Liver (tissue), 9 donors: ENCODE data around the gene MXD3. TPM values are rescaled to one million over a fixed set of nuclear protein-coding genes. Genes with fewer than 3 reads are reported as not detected.

Experiments used
- DNase-seq: peaks from one replicate; pipeline ENCODE4 v3.0.0-alpha.2; 2017; ENCODE audit warnings: low spot score
- H3K27ac ChIP-seq, 2 donors: one replicate each; pipeline ENCODE4 v1.7.0; 2013; ENCODE audit warnings: inconsistent platforms in 2 of 2, low read length in 2 of 2, control low read depth in 1 of 2, low read depth in 1 of 2, mild to moderate bottlenecking in 1 of 2
- H3K27me3 ChIP-seq, 4 donors: one replicate each; pipeline versions ENCODE4 v1.6.1 to v1.7.0; 2013; ENCODE audit warnings: low read length in 3 of 4, inconsistent platforms in 1 of 4, mild to moderate bottlenecking in 1 of 4, moderate library complexity in 1 of 4; ENCODE audit not compliant: control insufficient read depth in 4 of 4, insufficient read depth in 4 of 4
- H3K36me3 ChIP-seq, 4 donors: one replicate each; pipeline versions ENCODE4 v1.6.1 to v1.7.0; 2013; ENCODE audit warnings: low read length in 3 of 4, mild to moderate bottlenecking in 3 of 4, low read depth in 1 of 4, moderate library complexity in 1 of 4; ENCODE audit not compliant: control insufficient read depth in 4 of 4, insufficient read depth in 3 of 4
- H3K4me1 ChIP-seq, 4 donors: one replicate each; pipeline versions ENCODE4 v1.6.1 to v1.7.0; 2013; ENCODE audit warnings: low read length in 3 of 4, mild to moderate bottlenecking in 3 of 4, moderate library complexity in 1 of 4; ENCODE audit not compliant: control insufficient read depth in 4 of 4, insufficient read depth in 4 of 4
- H3K4me3 ChIP-seq, 3 donors: one replicate each; pipeline versions ENCODE4 v1.6.1 to v1.7.0; 2013; ENCODE audit warnings: low read length in 3 of 3, control low read depth in 1 of 3, low read depth in 1 of 3, mild to moderate bottlenecking in 1 of 3
- H3K9ac ChIP-seq, 2 donors: one replicate each; pipeline ENCODE4 v1.7.0; 2013; ENCODE audit warnings: low read length in 2 of 2, mild to moderate bottlenecking in 2 of 2, moderate library complexity in 2 of 2, control low read depth in 1 of 2, low read depth in 1 of 2
- H3K9me3 ChIP-seq, 4 donors: one replicate each; pipeline versions ENCODE4 v1.6.1 to v1.7.0; 2013; ENCODE audit warnings: low read length in 3 of 4; ENCODE audit not compliant: control insufficient read depth in 4 of 4
- FOXA1 ChIP-seq: IDR thresholded peaks from 2 replicates; pipeline ENCODE4 v1.6.1; 2016; ENCODE audit warnings: antibody characterized with exemption
- FOXA2 ChIP-seq: IDR thresholded peaks from 2 replicates; pipeline ENCODE4 v1.6.1; 2016; ENCODE audit warnings: antibody characterized with exemption
- GABPA ChIP-seq, 2 donors: IDR thresholded peaks in 1 of 2; conservative IDR thresholded peaks in 1 of 2; 2 replicates each; pipeline ENCODE4 v1.6.1; 2016; ENCODE audit warnings: antibody characterized with exemption in 2 of 2, mild to moderate bottlenecking in 1 of 2, moderate library complexity in 1 of 2
- HNF4A ChIP-seq, 2 donors: conservative IDR thresholded peaks; 2 replicates each; pipeline ENCODE4 v1.6.1; 2016; ENCODE audit warnings: antibody characterized with exemption in 2 of 2, mild to moderate bottlenecking in 2 of 2
- HNF4G ChIP-seq: IDR thresholded peaks from 2 replicates; pipeline ENCODE4 v1.6.1; 2016; ENCODE audit warnings: antibody characterized with exemption
- JUND ChIP-seq, 2 donors: IDR thresholded peaks; 2 replicates each; pipeline ENCODE4 v1.6.1; 2016; ENCODE audit warnings: antibody characterized with exemption in 2 of 2
- RAD21 ChIP-seq, 2 donors: IDR thresholded peaks; 2 replicates each; pipeline ENCODE4 v1.6.1; 2016; ENCODE audit warnings: antibody characterized with exemption in 2 of 2, mild to moderate bottlenecking in 2 of 2
- TAF1 ChIP-seq: conservative IDR thresholded peaks from 2 replicates; pipeline ENCODE4 v1.6.1; 2016; ENCODE audit warnings: antibody characterized with exemption, mild to moderate bottlenecking
- YY1 ChIP-seq: IDR thresholded peaks from 2 replicates; pipeline ENCODE4 v1.6.1; 2016; ENCODE audit warnings: antibody characterized with exemption, mild to moderate bottlenecking
- WGBS: extraction: QIAGEN DNeasy Blood & Tissue Kit; methylation state at CpG from one replicate; pipeline ENCODE4 v1.1.7; 2013; 5-methylcytosine and 5-hydroxymethylcytosine counted together
- polyA plus RNA-seq, 2 donors: library from polyadenylated mRNA; stranded (reverse) in 1 of 2; unstranded in 1 of 2; fragments of 200-250 nt in 1 of 2; fragments of >200 nt in 1 of 2; fragmentation: Nextera tagmentation in 1 of 2; extraction: Ambion mirVana in 1 of 2; gene quantifications; one replicate each; pipeline versions ENCODE4 v1.2.1 to v1.2.3, GENCODE V29; 2013 to 2015
- total RNA-seq, 2 donors: library from RNA; depleted of rRNA; stranded (reverse); fragments of >200 nt; gene quantifications; one replicate each; pipeline ENCODE4 v1.2.3, GENCODE V29; 2014
- TF ChIP-seq, protein P1 (sequence below): IDR thresholded peaks from 2 replicates; pipeline ENCODE4 v1.6.1; 2016; ENCODE audit warnings: antibody characterized with exemption
- TF ChIP-seq, protein P2 (sequence below): fragments of 150-350 bp; IDR thresholded peaks from 2 replicates; pipeline ENCODE4 v1.5.1; 2017; ENCODE audit warnings: improper control_type of control experiment, low read depth, low read length; ENCODE audit not compliant: missing input control
- TF ChIP-seq, protein P3 (sequence below): IDR thresholded peaks from 2 replicates; pipeline ENCODE4 v1.6.1; 2016; ENCODE audit warnings: antibody characterized with exemption, mild to moderate bottlenecking
- donor health status: healthy.
- donor health status: healthy.
- donor health status: healthy.
- donor health status: healthy.
- donor health status: healthy.

MXD3 gene
- total and polyA plus RNA-seq, 4 donors, result 1.9 to 36.8 (median 7.0) TPM

DNA sequence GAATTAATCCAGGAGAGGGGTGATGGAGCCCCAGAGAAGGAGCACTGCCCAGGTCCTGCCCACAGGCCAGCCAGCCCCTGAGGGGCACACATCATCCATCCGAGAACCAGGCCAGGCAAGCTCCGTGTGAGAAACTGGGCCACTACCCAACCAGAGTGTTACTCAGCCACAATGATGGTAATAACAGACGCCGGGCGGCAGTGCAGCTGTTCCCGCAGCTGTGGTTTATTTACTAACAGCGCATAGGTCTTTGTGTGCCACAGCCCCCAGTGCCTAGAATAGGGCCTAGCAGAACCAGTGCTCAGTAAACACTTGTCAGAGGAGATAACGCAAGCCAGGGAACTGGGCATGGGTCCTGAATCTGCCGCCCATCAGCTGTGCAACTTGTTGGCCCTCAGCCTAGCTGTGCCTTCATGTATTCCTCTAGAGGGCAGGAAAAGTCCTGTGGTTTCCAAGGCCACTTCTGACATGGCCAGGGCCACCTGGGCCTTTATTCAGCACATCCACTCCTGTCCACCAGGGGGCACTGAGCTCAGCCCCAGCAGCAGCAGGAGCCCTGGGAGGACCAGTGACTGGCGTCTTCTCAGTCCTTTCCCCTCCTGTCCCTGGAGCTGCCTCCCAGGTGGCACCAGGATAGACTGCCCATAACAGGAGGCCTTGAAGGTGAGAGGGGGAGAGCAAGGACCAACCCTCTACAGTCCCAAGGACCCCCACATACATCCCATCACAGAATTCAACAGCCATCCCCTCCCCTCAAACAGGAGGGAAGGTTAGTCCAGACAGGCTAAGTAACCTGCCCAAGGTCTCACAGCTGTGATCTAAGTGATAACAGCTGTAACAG is 2.1 kb downstream of the MXD3 start:
- Histone ChIP-seq H3K27ac (no peak overlapping the region), H3K9me3 (no peaks in the 10 kb centered on the region), H3K27me3 (no peaks in the 10 kb centered on the region), H3K36me3 (peaks cover 6 to 16% (median 11%) of the 10 kb centered on the region in 4 donors), H3K4me3 (no peak overlapping the region), H3K9ac (no peak overlapping the region), H3K4me1 (peaks cover 10 to 31% (median 21%) of the 10 kb centered on the region in 4 donors)
- DNase-seq, result peak; percentile 80
- 72% methylated on average over 10 of the region's 10 CpGs for WGBS
- TF ChIP-seq JUND (IDR thresholded peaks at IDR 0.05) (no peak), RAD21 (IDR thresholded peaks at IDR 0.05) (peak; percentile 68 to 82), YY1 (no peak)
- TF ChIP-seq, protein P1, sequence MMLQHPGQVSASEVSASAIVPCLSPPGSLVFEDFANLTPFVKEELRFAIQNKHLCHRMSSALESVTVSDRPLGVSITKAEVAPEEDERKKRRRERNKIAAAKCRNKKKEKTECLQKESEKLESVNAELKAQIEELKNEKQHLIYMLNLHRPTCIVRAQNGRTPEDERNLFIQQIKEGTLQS, result no peak
- TF ChIP-seq, protein P2, sequence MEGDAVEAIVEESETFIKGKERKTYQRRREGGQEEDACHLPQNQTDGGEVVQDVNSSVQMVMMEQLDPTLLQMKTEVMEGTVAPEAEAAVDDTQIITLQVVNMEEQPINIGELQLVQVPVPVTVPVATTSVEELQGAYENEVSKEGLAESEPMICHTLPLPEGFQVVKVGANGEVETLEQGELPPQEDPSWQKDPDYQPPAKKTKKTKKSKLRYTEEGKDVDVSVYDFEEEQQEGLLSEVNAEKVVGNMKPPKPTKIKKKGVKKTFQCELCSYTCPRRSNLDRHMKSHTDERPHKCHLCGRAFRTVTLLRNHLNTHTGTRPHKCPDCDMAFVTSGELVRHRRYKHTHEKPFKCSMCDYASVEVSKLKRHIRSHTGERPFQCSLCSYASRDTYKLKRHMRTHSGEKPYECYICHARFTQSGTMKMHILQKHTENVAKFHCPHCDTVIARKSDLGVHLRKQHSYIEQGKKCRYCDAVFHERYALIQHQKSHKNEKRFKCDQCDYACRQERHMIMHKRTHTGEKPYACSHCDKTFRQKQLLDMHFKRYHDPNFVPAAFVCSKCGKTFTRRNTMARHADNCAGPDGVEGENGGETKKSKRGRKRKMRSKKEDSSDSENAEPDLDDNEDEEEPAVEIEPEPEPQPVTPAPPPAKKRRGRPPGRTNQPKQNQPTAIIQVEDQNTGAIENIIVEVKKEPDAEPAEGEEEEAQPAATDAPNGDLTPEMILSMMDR, result peak; percentile 79

DNA sequence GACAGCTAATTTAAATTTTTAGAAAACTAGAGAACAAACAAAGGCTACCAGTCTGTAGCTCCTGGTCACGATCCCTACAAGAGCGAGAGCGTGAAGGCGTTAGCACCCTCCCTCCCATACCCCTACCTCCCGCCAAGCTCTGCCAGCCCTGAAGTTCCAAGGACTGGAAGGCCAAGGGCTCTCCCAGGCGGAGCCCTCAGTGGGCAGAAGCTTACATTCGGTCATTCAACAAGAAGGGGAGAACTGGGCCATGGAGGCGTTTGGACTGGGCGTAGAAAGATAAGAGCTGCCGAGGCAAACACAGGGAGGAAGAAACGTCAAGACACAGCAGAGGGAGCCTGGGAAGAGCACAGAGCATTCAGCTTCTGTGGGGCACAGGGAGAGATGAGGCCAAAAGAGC is 3.0 kb downstream of the MXD3 start:
- H3K4me3 ChIP-seq, result no peak overlapping the region

More for the DNA sequence above, 3.0 kb downstream of the MXD3 start:
- no peak overlapping the region for H3K27ac ChIP-seq
- no peak for DNase-seq
- no peak for TF ChIP-seq HNF4A (conservative IDR thresholded peaks at IDR 0.05)
- TF ChIP-seq GABPA (IDR thresholded peaks at IDR 0.05 in 1 of 2, conservative IDR thresholded peaks at IDR 0.05 in 1 of 2), result no peak
- no peak for TF ChIP-seq HNF4G
- TF ChIP-seq TAF1, result no peak
- TF ChIP-seq, protein P3, sequence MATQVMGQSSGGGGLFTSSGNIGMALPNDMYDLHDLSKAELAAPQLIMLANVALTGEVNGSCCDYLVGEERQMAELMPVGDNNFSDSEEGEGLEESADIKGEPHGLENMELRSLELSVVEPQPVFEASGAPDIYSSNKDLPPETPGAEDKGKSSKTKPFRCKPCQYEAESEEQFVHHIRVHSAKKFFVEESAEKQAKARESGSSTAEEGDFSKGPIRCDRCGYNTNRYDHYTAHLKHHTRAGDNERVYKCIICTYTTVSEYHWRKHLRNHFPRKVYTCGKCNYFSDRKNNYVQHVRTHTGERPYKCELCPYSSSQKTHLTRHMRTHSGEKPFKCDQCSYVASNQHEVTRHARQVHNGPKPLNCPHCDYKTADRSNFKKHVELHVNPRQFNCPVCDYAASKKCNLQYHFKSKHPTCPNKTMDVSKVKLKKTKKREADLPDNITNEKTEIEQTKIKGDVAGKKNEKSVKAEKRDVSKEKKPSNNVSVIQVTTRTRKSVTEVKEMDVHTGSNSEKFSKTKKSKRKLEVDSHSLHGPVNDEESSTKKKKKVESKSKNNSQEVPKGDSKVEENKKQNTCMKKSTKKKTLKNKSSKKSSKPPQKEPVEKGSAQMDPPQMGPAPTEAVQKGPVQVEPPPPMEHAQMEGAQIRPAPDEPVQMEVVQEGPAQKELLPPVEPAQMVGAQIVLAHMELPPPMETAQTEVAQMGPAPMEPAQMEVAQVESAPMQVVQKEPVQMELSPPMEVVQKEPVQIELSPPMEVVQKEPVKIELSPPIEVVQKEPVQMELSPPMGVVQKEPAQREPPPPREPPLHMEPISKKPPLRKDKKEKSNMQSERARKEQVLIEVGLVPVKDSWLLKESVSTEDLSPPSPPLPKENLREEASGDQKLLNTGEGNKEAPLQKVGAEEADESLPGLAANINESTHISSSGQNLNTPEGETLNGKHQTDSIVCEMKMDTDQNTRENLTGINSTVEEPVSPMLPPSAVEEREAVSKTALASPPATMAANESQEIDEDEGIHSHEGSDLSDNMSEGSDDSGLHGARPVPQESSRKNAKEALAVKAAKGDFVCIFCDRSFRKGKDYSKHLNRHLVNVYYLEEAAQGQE, result no peak
- no peak for TF ChIP-seq RAD21 (IDR thresholded peaks at IDR 0.05)
- TF ChIP-seq FOXA1, result no peak
- TF ChIP-seq FOXA2, result no peak
- TF ChIP-seq, protein P1, result no peak
- H3K36me3 ChIP-seq, result peaks cover 6 to 16% (median 11%) of the 10 kb centered on the region in 4 donors
- H3K4me1 ChIP-seq, result peaks cover 10 to 37% (median 25%) of the 10 kb centered on the region in 4 donors
- 94% methylated on average over 11 of the region's 11 CpGs for WGBS
- no peak overlapping the region for H3K9ac ChIP-seq
- no peaks in the 10 kb centered on the region for H3K27me3 ChIP-seq
- no peaks in the 10 kb centered on the region for H3K9me3 ChIP-seq
